Activated CD8-positive, alpha-beta memory T cell treated with anti-CD3 and anti-CD28 coated beads for 36 hours (primary cell): ENCODE measurements around the gene RBM19. TPM values are rescaled to one million over a fixed set of nuclear protein-coding genes. Genes with fewer than 3 reads are reported as not detected.

Experiments used
- CTCF ChIA-PET: fragments of 350-600 bp; sonication (Branson Sonifier 250); formaldehyde crosslinking; loops from one replicate; lab custom pipeline; 2021; ENCODE audit warnings: antibody characterized with exemption; lab: Charles Lee
- POLR2A ChIA-PET: fragments of 350-600 bp; sonication (Branson Sonifier 250); formaldehyde crosslinking; loops from one replicate; lab custom pipeline; 2021; ENCODE audit warnings: antibody characterized with exemption; lab: Charles Lee
- total RNA-seq, 2 experiments: library from RNA; stranded (reverse); gene quantifications; one replicate each; pipeline ENCODE4 v1.2.3, GENCODE V29; 2021

Gene RBM19
- total RNA-seq, 2 experiments from 2014 or later, result 98.0 to 103 TPM

GRCh38 chr12:113804961-113805600, 161.0 kb downstream of the RBM19 start:
- POLR2A ChIA-PET, result no interaction called here
- CTCF ChIA-PET, result no interaction called here

GRCh38 chr12:113803759-113804140, 162.4 kb downstream of the RBM19 start:
- POLR2A ChIA-PET, result no interaction called here
- CTCF ChIA-PET, result no interaction called here

- ChIA-PET CTCF (no interaction called here), POLR2A (no interaction called here)
Measured at GRCh38 chr12:113802966-113803758, 163.0 kb downstream of the RBM19 start.

- CTCF ChIA-PET, result no interaction called here
Measured at GRCh38 chr12:113802000-113802749, 163.9 kb downstream of the RBM19 start.

GRCh38 chr12:113800201-113800600, 165.9 kb downstream of the RBM19 start:
- POLR2A ChIA-PET, result no interaction called here
- CTCF ChIA-PET, result no interaction called here

More at GRCh38 chr12:113802000-113802749, 163.9 kb downstream of the RBM19 start:
- POLR2A ChIA-PET, result no interaction called here

GRCh38 chr12:113798552-113798951, 167.6 kb downstream of the RBM19 start:
- ChIA-PET CTCF (no interaction called here), POLR2A (interaction anchor here (0.7 kb wide), 1 partner anchor 95 kb away, joined by 4 read pairs; no protein-coding TSS in a partner anchor)

GRCh38 chr12:113797535-113797868, 168.6 kb downstream of the RBM19 start:
- ChIA-PET CTCF (no interaction called here), POLR2A (no interaction called here)

- ChIA-PET POLR2A (no interaction called here), CTCF (no interaction called here)
Measured at GRCh38 chr12:113796852-113797534, 169.1 kb downstream of the RBM19 start.

- ChIA-PET POLR2A (no interaction called here), CTCF (no interaction called here)
Measured at GRCh38 chr12:113796066-113796827, 169.9 kb downstream of the RBM19 start.

GRCh38 chr12:113795445-113795844, 170.7 kb downstream of the RBM19 start:
- ChIA-PET POLR2A (no interaction called here), CTCF (no interaction called here)

- CTCF ChIA-PET, result no interaction called here
- POLR2A ChIA-PET, result no interaction called here
Measured at GRCh38 chr12:113794774-113795173, 171.4 kb downstream of the RBM19 start.

GRCh38 chr12:113793250-113793649, 172.9 kb downstream of the RBM19 start:
- POLR2A ChIA-PET, result no interaction called here
- CTCF ChIA-PET, result no interaction called here

- ChIA-PET CTCF (interaction anchor here (0.5 kb wide), 1 partner anchor 10 kb away, joined by 3 read pairs; no protein-coding TSS in a partner anchor), POLR2A (no interaction called here)
Measured at GRCh38 chr12:113792450-113792849, 173.7 kb downstream of the RBM19 start.

- ChIA-PET POLR2A (no interaction called here), CTCF (no interaction called here)
Measured at GRCh38 chr12:113788020-113788856, 177.9 kb downstream of the RBM19 start.

GRCh38 chr12:113786107-113786506, 180.0 kb downstream of the RBM19 start:
- ChIA-PET CTCF (no interaction called here), POLR2A (interaction anchor here (0.7 kb wide), 1 partner anchor 63 kb away, joined by 3 read pairs; no protein-coding TSS in a partner anchor)

GRCh38 chr12:113783811-113784210, 182.3 kb downstream of the RBM19 start:
- POLR2A ChIA-PET, result no interaction called here
- CTCF ChIA-PET, result no interaction called here

GRCh38 chr12:113782873-113783272, 183.3 kb downstream of the RBM19 start:
- CTCF ChIA-PET, result no interaction called here
- POLR2A ChIA-PET, result no interaction called here
